H1 (cell line): ENCODE measurements around the gene YLPM1.

Source experiments
- CHD2 ChIP-seq: IDR thresholded peaks from 2 replicates; pipeline ENCODE4 v1.6.1; 2012; ENCODE audit warnings: low read length, improper control_type of control experiment
- CREB1 ChIP-seq: IDR thresholded peaks from 2 replicates; pipeline ENCODE4 v1.6.1; 2012; ENCODE audit warnings: inconsistent platforms
- GABPA ChIP-seq: IDR thresholded peaks from 2 replicates; pipeline ENCODE4 v1.6.1; 2011; ENCODE audit warnings: mild to moderate bottlenecking, low read length, moderate library complexity, borderline replicate concordance; ENCODE audit not compliant: insufficient read depth
- JUND ChIP-seq: IDR thresholded peaks from 2 replicates; pipeline ENCODE4 v1.6.1; 2011; ENCODE audit warnings: mild to moderate bottlenecking, improper control_type of control experiment, low read length
- MAFK ChIP-seq: IDR thresholded peaks from 2 replicates; pipeline ENCODE4 v1.6.1; 2012; ENCODE audit warnings: low read depth, mild to moderate bottlenecking, improper control_type of control experiment, low read length
- POLR2A ChIP-seq, 2 experiments: IDR thresholded peaks; 1 replicate in 1 of 2; 2 replicates in 1 of 2; pipeline ENCODE4 v1.6.1; 2011; ENCODE audit warnings: low read depth in 2 of 2, low read length in 2 of 2, mild to moderate bottlenecking in 2 of 2; ENCODE audit errors: control extremely low read depth in 1 of 2
- POLR2AphosphoS5 ChIP-seq: IDR thresholded peaks from 2 replicates; pipeline ENCODE4 v1.6.1; 2011; ENCODE audit warnings: low read depth, low read length
- RAD21 ChIP-seq, 2 experiments: IDR thresholded peaks in 1 of 2; conservative IDR thresholded peaks in 1 of 2; 2 replicates each; pipeline ENCODE4 v1.6.1; 2011; ENCODE audit warnings: low read depth in 2 of 2, low read length in 2 of 2, improper control_type of control experiment in 1 of 2, inconsistent platforms in 1 of 2, mild to moderate bottlenecking in 1 of 2, moderate library complexity in 1 of 2
- RBBP5 ChIP-seq: IDR thresholded peaks from 2 replicates; pipeline ENCODE4 v1.7.1; 2012; ENCODE audit warnings: low read depth, mild to moderate bottlenecking, inconsistent platforms, low read length, moderate library complexity, borderline replicate concordance
- TAF1 ChIP-seq: IDR thresholded peaks from 2 replicates; pipeline ENCODE4 v1.6.1; 2011; ENCODE audit warnings: mild to moderate bottlenecking, low read depth, low read length
- TAF7 ChIP-seq: optimal IDR thresholded peaks from 2 replicates; pipeline ENCODE3; 2011; ENCODE audit warnings: low read depth, mild to moderate bottlenecking, inconsistent platforms, low read length, moderate library complexity, borderline replicate concordance
- ZNF274 ChIP-seq: IDR thresholded peaks from 2 replicates; pipeline ENCODE4 v1.7.0; 2012; ENCODE audit warnings: low read length, borderline replicate concordance; ENCODE audit errors: extremely low read depth
- TF ChIP-seq, protein P1 (sequence below), 3 experiments: IDR thresholded peaks; 1 replicate in 2 of 3; 2 replicates in 1 of 3; pipeline versions ENCODE4 v1.5.1 to v1.6.1; 2011; ENCODE audit warnings: low read length in 3 of 3, mild to moderate bottlenecking in 3 of 3, inconsistent platforms in 2 of 3, low read depth in 1 of 3, moderate library complexity in 1 of 3; ENCODE audit not compliant: insufficient read depth in 1 of 3; ENCODE audit errors: control extremely low read depth in 1 of 3

DNA sequence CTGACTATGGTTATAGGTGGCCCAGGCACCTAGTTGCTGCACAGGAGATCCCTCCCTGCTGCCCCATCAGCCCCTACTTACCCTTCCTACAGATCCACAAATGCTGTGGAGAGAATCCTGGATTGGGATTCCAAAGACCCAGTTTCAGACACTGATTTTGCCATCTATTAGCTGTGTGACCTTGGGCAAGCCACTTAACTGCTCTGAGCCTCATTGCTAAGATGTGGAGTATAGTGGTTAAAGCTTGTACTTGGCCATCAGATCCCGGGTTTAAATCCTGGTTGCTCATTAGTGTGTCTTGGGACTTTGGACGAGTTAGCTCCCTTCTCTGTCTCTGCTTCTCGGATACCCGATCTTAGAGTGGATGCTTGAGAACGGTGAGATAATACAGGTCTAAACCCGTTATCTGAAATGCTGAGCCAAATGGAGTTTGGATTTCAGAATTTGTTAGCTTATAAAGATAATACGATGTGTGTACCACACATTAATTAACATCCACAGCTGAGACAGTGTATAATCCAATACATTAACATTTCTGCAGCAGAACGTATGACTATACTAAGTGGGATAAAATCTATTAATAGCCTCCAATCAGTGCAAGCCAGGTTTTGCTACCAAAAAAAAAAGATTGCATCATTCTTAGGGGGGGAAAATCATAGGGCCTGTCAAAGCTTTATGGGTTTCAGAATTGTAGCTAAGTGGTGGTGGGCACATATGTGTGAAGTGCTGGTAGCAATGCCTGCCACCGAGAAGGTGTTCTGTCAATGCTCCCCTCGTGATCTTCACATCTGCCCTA is 96.8 kb downstream of the YLPM1 start:
- TF ChIP-seq TAF1 (no peak), POLR2A (IDR thresholded peaks at IDR 0.05; ENCODE audit: control extremely low read depth in 1 of 2, low read depth in 2 of 2, low read length in 2 of 2) (no peak), POLR2AphosphoS5 (no peak), MAFK (no peak), CHD2 (no peak), ZNF274 (no peak), TAF7 (no peak), RBBP5 (no peak), RAD21 (IDR thresholded peaks at IDR 0.05 in 1 of 2, conservative IDR thresholded peaks at IDR 0.05 in 1 of 2; ENCODE audit: low read depth in 2 of 2, low read length in 2 of 2) (no peak), CREB1 (no peak), GABPA (no peak), JUND (no peak)
- TF ChIP-seq, protein P1, sequence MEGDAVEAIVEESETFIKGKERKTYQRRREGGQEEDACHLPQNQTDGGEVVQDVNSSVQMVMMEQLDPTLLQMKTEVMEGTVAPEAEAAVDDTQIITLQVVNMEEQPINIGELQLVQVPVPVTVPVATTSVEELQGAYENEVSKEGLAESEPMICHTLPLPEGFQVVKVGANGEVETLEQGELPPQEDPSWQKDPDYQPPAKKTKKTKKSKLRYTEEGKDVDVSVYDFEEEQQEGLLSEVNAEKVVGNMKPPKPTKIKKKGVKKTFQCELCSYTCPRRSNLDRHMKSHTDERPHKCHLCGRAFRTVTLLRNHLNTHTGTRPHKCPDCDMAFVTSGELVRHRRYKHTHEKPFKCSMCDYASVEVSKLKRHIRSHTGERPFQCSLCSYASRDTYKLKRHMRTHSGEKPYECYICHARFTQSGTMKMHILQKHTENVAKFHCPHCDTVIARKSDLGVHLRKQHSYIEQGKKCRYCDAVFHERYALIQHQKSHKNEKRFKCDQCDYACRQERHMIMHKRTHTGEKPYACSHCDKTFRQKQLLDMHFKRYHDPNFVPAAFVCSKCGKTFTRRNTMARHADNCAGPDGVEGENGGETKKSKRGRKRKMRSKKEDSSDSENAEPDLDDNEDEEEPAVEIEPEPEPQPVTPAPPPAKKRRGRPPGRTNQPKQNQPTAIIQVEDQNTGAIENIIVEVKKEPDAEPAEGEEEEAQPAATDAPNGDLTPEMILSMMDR (IDR thresholded peaks at IDR 0.05; ENCODE audit: control extremely low read depth in 1 of 3, insufficient read depth in 1 of 3, low read depth in 1 of 3, low read length in 3 of 3) = no peak
